ENCODE measurements around the gene PTPRQ. TPM values are rescaled to one million over a fixed set of nuclear protein-coding genes. Genes with fewer than 3 reads are reported as not detected.

PTPRQ gene
- total RNA-seq, 1 experiment from 2014 or later: not detected

- no peak for TF ChIP-seq TCF7L2 (IDR thresholded peaks at IDR 0.05; ENCODE audit: low read depth, low read length)
These were observed 259.1 kb downstream of the PTPRQ start (continued) for GRCh38 chr12:80702889-80703805.

DNA sequence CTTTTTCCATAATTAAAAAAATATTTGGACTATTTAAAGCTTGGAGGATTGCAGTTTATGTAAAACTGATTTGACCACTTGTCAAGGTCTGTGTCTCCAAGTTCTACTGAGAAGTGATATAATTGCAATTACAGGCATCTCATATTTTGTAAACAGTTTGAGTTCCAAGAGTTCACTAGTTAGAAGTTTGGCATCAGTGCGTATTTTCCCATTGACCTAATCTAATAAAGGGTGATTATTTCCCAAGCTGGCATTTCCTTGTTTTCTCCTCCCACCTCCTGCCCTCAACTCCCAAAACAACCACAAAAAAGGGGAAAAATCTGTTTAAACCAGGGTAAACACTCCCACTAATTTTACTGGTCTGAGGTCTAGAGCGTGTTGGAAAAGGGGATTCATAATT lies 260.4 kb downstream of the PTPRQ start:
- DNase-seq (ENCODE audit: low read depth, low spot score) (no peak), ATAC-seq (no peak)
- POLR2A ChIA-PET: no interaction called here
- Histone ChIP-seq H3K9me3 (ENCODE audit: control insufficient read depth, insufficient read depth, low read depth, low read length) (no peaks in the 10 kb centered on the region), H3K27ac (ENCODE audit: low read length) (no peak overlapping the region), H3K4me3 (ENCODE audit: low read depth in 2 of 2, low read length in 2 of 2) (no peak overlapping the region), H3K4me1 (ENCODE audit: control insufficient read depth, insufficient read depth, low read length) (no peaks in the 10 kb centered on the region), H3K36me3 (ENCODE audit: control insufficient read depth, insufficient read depth, low read length) (no peaks in the 10 kb centered on the region), H3K27me3 (ENCODE audit: control insufficient read depth, insufficient read depth, low read length) (no peaks in the 10 kb centered on the region)
- CTCF ChIA-PET: no interaction called here
- in situ Hi-C loops (cut with HindIII; ENCODE audit: low pct_unique_long_range_greater_than_20kb, low sequenced_read_pairs): no loop called here
- no TSS peak for BruUV-seq (replicated peaks)
- intact Hi-C loops (cut with micrococcal nuclease; ENCODE audit: unreplicated experiment): no loop called here
- TF ChIP-seq TCF7L2 (IDR thresholded peaks at IDR 0.05; ENCODE audit: low read depth, low read length) (no peak), CTCF (IDR thresholded peaks at IDR 0.05) (no peak), SIN3A (IDR thresholded peaks at IDR 0.05; ENCODE audit: borderline replicate concordance, insufficient read depth, low read depth, low read length) (no peak), REST (IDR thresholded peaks at IDR 0.05; ENCODE audit: insufficient read depth in 1 of 2, low read depth in 2 of 2, low read length in 1 of 2) (no peak), POLR2AphosphoS5 (IDR thresholded peaks at IDR 0.05; ENCODE audit: low read depth, low read length) (no peak)

- ChIA-PET POLR2A (no interaction called here), CTCF (no interaction called here)
- DNase-seq (ENCODE audit: low read depth, low spot score) (no peak), ATAC-seq (no peak)
- intact Hi-C loops (cut with micrococcal nuclease; ENCODE audit: unreplicated experiment) (no loop called here), in situ Hi-C loops (cut with HindIII; ENCODE audit: low pct_unique_long_range_greater_than_20kb, low sequenced_read_pairs) (no loop called here)
- TF ChIP-seq REST (IDR thresholded peaks at IDR 0.05; ENCODE audit: insufficient read depth in 1 of 2, low read depth in 2 of 2, low read length in 1 of 2) (no peak), POLR2AphosphoS5 (IDR thresholded peaks at IDR 0.05; ENCODE audit: low read depth, low read length) (no peak), TCF7L2 (IDR thresholded peaks at IDR 0.05; ENCODE audit: low read depth, low read length) (no peak), CTCF (IDR thresholded peaks at IDR 0.05) (no peak), SIN3A (IDR thresholded peaks at IDR 0.05; ENCODE audit: borderline replicate concordance, insufficient read depth, low read depth, low read length) (no peak)
- no peaks in the 10 kb centered on the region for H3K27me3 ChIP-seq (ENCODE audit: control insufficient read depth, insufficient read depth, low read length)
- H3K36me3 ChIP-seq (ENCODE audit: control insufficient read depth, insufficient read depth, low read length): no peaks in the 10 kb centered on the region
- no TSS peak for BruUV-seq (replicated peaks)
- no peaks in the 10 kb centered on the region for H3K9me3 ChIP-seq (ENCODE audit: control insufficient read depth, insufficient read depth, low read depth, low read length)
- no peak within 1 kb of the TSS for H3K4me3 ChIP-seq (ENCODE audit: low read depth in 2 of 2, low read length in 2 of 2)
- H3K27ac ChIP-seq (ENCODE audit: low read length): no peak within 1 kb of the TSS
- no peaks in the 10 kb centered on the region for H3K4me1 ChIP-seq (ENCODE audit: control insufficient read depth, insufficient read depth, low read length)
These were observed 263.2 kb downstream of the PTPRQ start, which contains the start of gene MYF6 for GRCh38 chr12:80707126-80707829. Gene MYF6, plus strand, starts transcription at chr12:80707634. Its CDS starts 86 bp downstream, at chr12:80707720.

Data from Panc1 (cell line).